Breast epithelium (tissue), 3 donors: ENCODE measurements around the gene BSND.

Experiments used
- CTCF ChIP-seq, 3 donors: fragments of 450-650 bp; IDR thresholded peaks; one replicate each; pipeline ENCODE4 v1.5.1; 2016 to 2017; ENCODE audit warnings: antibody characterized with exemption in 3 of 3, mild to moderate bottlenecking in 3 of 3, moderate library complexity in 3 of 3
- POLR2A ChIP-seq: fragments of 450-650 bp; IDR thresholded peaks from one replicate; pipeline ENCODE4 v1.6.1; 2016; ENCODE audit warnings: antibody characterized with exemption, mild to moderate bottlenecking, moderate library complexity
- POLR2AphosphoS5 ChIP-seq, 3 donors: sonication (generic); formaldehyde crosslinking; IDR thresholded peaks; one replicate each; pipeline ENCODE4 v1.6.1; 2017; ENCODE audit warnings: antibody characterized with exemption in 3 of 3

- no peak for TF ChIP-seq CTCF (IDR thresholded peaks at IDR 0.05)
- TF ChIP-seq POLR2A: no peak
- no peak for TF ChIP-seq POLR2AphosphoS5 (IDR thresholded peaks at IDR 0.05)
Measured at GRCh38 chr1:54969879-54970278, 28.9 kb upstream of the BSND start.
